GM19099 (cell line): ENCODE data around the gene ADAMTS4.

Experiments
- POLR2A ChIP-seq: IDR thresholded peaks from 3 replicates; pipeline ENCODE4 v1.6.1; 2011; ENCODE audit warnings: low read depth; ENCODE audit not compliant: insufficient read length; ENCODE audit errors: extremely low read depth

Gene ADAMTS4

GRCh38 chr1:161190962-161191521 lies 7.8 kb downstream of the ADAMTS4 start:
- TF ChIP-seq POLR2A, result no peak

- no peak for TF ChIP-seq POLR2A
Measured at GRCh38 chr1:161189036-161189435, 9.8 kb downstream of the ADAMTS4 start.

DNA sequence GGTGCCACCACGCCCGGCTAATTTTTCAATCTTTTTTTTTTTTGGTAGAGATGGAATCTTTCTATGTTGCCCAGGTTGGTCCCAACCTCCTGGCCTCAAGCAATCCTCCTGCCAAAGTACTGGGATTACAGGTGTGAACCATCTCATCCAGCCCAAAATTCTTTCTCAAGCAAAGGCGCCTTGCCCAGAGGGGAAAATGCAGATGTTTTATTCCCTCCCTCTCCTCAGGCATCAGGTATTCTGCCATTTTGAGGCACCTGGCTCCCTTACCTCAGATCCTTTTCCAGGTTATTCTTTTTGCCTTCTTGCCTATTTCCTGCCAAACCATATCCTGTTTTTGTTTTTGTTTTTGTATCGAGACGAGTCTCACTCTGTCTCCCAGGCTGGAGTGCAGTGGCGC lies 10.5 kb downstream of the ADAMTS4 start:
- TF ChIP-seq POLR2A, result no peak

- no peak for TF ChIP-seq POLR2A
Measured at GRCh38 chr1:161187311-161187710, 11.5 kb downstream of the ADAMTS4 start.

DNA sequence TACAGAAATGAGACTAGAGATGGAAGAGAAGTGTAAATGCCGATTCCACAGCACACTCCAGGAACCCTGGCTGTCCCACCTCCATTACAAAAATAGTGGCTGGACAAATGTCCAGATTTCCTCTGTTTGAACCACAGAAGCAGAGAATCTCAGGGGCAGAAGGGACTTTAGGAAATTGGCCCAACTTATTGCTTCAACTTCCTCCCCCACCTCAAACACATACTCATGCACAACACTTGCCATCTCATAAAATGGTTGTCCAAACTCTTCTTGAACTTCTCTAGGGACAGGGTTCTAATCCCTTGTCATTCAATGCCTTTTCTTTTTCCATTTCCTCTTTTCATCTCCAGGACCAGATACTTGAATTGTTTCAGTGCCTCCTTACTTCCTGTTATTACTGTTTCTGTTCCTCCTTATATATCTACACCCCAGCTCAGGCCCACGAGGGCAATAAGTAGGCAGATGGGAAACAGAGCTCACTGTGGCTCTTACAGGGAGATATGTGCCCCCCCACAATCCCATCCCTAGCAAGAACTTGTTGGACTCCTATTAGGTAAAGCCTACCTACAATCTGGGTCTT lies 13.0 kb downstream of the ADAMTS4 start:
- TF ChIP-seq POLR2A, result no peak

DNA sequence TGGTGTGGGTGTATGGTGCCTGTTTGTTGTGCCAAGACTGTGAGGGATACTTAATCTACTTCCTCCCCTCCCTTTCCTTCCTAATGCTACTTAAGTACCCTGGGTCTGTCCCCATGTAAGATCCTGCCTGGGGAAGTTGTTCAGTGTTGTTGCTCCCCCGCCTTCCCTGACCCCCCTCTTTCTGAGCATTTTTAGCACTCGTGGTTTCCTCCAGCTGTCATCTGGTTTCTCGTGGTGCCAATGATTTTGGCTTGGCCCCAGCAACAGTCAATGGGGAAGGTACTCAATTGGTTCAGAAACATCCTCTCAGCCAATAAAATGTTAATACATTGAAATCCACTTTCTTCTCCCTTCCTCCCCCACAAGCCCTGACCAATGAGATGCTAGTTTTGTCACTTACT lies 13.6 kb downstream of the ADAMTS4 start:
- peak; percentile 14 for TF ChIP-seq POLR2A

DNA sequence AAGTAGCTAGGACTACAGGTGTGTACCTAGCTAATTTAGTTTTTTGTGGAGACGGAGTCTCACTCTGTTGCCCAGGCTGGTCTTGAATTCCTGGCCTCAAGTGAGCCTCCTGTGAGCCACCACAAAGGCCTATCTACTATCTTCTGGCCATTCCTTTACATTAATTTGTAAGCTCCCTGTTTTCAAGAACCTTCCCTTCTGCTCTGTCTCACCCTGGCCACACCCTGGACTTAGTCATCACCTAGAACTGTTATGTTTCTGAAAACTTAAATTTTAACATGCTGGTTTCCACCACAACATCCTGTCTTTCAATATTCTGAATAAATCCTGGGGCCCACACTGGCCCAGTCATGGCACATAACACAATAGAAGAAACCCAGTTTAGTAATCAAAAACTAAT lies 16.6 kb downstream of the ADAMTS4 start:
- peak; percentile 13 for TF ChIP-seq POLR2A

- no peak for TF ChIP-seq POLR2A
Measured at GRCh38 chr1:161180639-161181038, 18.2 kb downstream of the ADAMTS4 start.

DNA sequence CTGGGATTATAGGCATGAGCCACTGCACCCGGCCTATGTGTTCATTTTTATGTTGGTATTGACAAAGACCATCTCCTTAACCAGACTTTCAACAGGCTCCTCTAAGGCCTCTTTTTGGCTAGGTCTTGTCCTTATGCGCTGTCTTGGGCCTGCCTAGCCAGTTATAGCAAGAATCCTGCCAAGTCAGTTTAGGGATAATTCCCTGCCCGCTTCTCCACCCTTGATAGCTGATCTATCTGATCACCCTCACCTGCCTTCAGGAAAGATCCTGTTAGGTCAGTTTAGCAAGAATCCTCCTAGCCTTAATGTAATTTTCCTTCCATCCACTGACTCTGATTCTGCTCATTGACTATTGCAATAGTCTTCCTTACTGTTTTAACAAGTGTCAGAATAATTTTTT lies 19.2 kb downstream of the ADAMTS4 start:
- no peak for TF ChIP-seq POLR2A

DNA sequence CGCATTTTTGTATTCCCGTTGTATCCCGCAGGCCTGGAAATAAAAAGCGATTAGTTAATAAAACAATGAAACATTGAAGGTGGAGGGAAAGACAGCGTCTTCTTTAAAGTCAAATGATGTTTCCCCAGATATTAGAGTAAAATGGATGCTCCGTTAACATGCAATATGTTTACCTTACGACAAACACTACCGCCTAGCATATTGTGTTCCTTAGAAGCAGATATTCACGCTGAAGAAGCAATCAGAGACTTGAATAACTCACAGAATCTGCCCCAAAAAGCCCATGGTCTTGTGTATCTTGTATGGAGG lies 21.0 kb downstream of the ADAMTS4 start:
- TF ChIP-seq POLR2A, result no peak

- TF ChIP-seq POLR2A, result peak; percentile 88
Measured at GRCh38 chr1:161177112-161177935, 21.5 kb downstream of the ADAMTS4 start, which contains the start of gene B4GALT3. Gene B4GALT3, minus strand, starts transcription at chr1:161177507. Its CDS starts 1,447 bp downstream, at chr1:161176060.

- TF ChIP-seq POLR2A, result no peak
Measured at GRCh38 chr1:161176468-161177111, 22.3 kb downstream of the ADAMTS4 start.

- no peak for TF ChIP-seq POLR2A
Measured at GRCh38 chr1:161175771-161176453, 22.9 kb downstream of the ADAMTS4 start.

DNA sequence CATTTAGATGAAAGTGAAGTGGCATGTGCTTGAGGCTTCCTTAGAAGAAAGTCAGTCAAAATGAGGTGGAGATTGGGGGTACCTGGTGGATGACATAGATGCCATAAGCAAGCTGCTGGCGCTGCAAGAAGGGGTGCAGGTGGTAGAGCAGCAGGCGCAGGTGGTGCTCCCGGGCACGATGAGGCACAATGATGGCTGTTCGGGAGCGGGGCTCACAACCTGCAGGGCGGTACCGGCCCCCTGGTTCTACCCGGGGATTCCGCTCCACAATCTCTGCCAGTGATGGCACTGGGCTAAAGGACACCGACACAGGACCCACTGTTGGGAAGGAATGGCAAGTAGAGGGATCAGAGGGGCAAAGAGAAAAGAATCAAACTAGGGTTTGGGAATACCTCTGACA lies 23.9 kb downstream of the ADAMTS4 start:
- no peak for TF ChIP-seq POLR2A

DNA sequence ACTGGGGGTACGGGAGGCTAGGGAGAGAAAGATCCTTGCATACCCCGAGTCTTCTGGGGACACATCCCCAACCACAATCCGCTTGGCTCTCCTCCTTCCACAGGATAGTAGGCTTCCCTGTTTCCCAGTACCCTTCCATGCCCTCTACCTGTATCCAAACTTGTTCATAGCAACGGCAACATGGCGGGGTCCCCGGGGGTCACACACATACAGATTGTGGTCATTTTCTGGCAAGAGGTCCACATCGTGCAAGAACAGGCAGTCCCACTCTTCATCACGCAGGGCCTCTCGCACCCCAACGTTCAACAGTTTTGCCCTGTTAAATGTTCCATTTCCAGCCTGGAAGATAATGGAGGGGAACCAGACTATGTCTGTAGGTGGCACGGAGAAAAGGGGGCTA lies 25.1 kb downstream of the ADAMTS4 start:
- TF ChIP-seq POLR2A, result no peak
